CD4-positive, alpha-beta T cell treated with Interleukin-17A for 4 hours (primary cell): ENCODE data around the gene KRT23.

Source experiments
- DNase-seq: peaks from one replicate; pipeline ENCODE4 v3.0.0-alpha.2; 2020; ENCODE audit warnings: mixed read lengths

KRT23 gene

GRCh38 chr17:40906613-40907012 lies 30.8 kb downstream of the KRT23 start:
- no peak for DNase-seq

- DNase-seq, result no peak
These were observed 32.1 kb downstream of the KRT23 start for GRCh38 chr17:40905370-40905769.

- DNase-seq, result no peak
These were observed 34.2 kb downstream of the KRT23 start for GRCh38 chr17:40903129-40903847.

- DNase-seq, result no peak
These were observed 34.9 kb downstream of the KRT23 start for GRCh38 chr17:40902498-40902897.

GRCh38 chr17:40901981-40902474 lies 35.4 kb downstream of the KRT23 start:
- DNase-seq, result no peak

- DNase-seq, result no peak
These were observed 36.6 kb downstream of the KRT23 start for GRCh38 chr17:40900809-40901356.

GRCh38 chr17:40896916-40897455 lies 40.5 kb downstream of the KRT23 start:
- DNase-seq, result no peak

- DNase-seq, result no peak
These were observed 42.2 kb downstream of the KRT23 start for GRCh38 chr17:40895106-40895730.

GRCh38 chr17:40888196-40888720 lies 49.2 kb downstream of the KRT23 start:
- DNase-seq, result no peak

GRCh38 chr17:40886090-40886489 lies 51.4 kb downstream of the KRT23 start:
- DNase-seq, result no peak

GRCh38 chr17:40884708-40885512 lies 52.5 kb downstream of the KRT23 start, which contains the start of gene KRT20:
TSS of gene KRT20 (minus strand) at chr17:40885242. CDS start at chr17:40885185, 57 bp downstream.
- DNase-seq, result no peak

GRCh38 chr17:40883626-40884334 lies 53.7 kb downstream of the KRT23 start:
- DNase-seq, result no peak

- DNase-seq, result no peak
These were observed 54.4 kb downstream of the KRT23 start for GRCh38 chr17:40883031-40883430.

- no peak for DNase-seq
These were observed 58.4 kb downstream of the KRT23 start for GRCh38 chr17:40879026-40879425.

- DNase-seq, result no peak
These were observed 59.4 kb downstream of the KRT23 start for GRCh38 chr17:40878044-40878443.

GRCh38 chr17:40873801-40874200 lies 63.6 kb downstream of the KRT23 start:
- DNase-seq, result no peak

- DNase-seq, result no peak
These were observed 64.2 kb downstream of the KRT23 start for GRCh38 chr17:40873255-40873654.
